HepG2 (cell line): ENCODE data around the gene CTF1. TPM values are rescaled to one million over a fixed set of nuclear protein-coding genes. Genes with fewer than 3 reads are reported as not detected.

Experiments
- EED ChIP-seq: sonication (generic); formaldehyde crosslinking; IDR thresholded peaks from 2 replicates; pipeline ENCODE4 v1.5.0; 2020; ENCODE audit warnings: mild to moderate bottlenecking, missing genetic modification reagents
- HDAC1 ChIP-seq: sonication (generic); formaldehyde crosslinking; IDR thresholded peaks from 2 replicates; pipeline ENCODE4 v1.5.1; 2020; ENCODE audit warnings: mild to moderate bottlenecking, missing genetic modification reagents
- PHF20 ChIP-seq: sonication (generic); formaldehyde crosslinking; IDR thresholded peaks from 2 replicates; pipeline ENCODE4 v1.5.0; 2020; ENCODE audit warnings: mild to moderate bottlenecking, missing genetic modification reagents
- RARA ChIP-seq: IDR thresholded peaks from 2 replicates; pipeline ENCODE4 v1.6.1; 2016; ENCODE audit warnings: missing genetic modification reagents, missing compliant biosample characterization
- SMAD9 ChIP-seq: sonication (generic); formaldehyde crosslinking; IDR thresholded peaks from 2 replicates; pipeline ENCODE4 v1.5.1; 2020; ENCODE audit warnings: mild to moderate bottlenecking, missing genetic modification reagents
- STAG1 ChIP-seq: sonication (generic); formaldehyde crosslinking; IDR thresholded peaks from 2 replicates; pipeline ENCODE4 v1.4.0; 2020; ENCODE audit warnings: missing genetic modification reagents
- TCF12 ChIP-seq, 2 experiments: fragments of 450-650 bp in 1 of 2; sonication (generic) in 1 of 2; formaldehyde crosslinking in 1 of 2; IDR thresholded peaks; 2 replicates each; pipeline versions ENCODE4 v1.6.1 to v1.8.0; 2017 to 2022; ENCODE audit warnings: antibody characterized with exemption in 1 of 2, mild to moderate bottlenecking in 1 of 2, missing genetic modification reagents in 1 of 2, moderate library complexity in 1 of 2
- XRCC5 ChIP-seq: fragments of 200-400 bp; formaldehyde crosslinking; optimal IDR thresholded peaks from 2 replicates; pipeline ENCODE3; 2017; ENCODE audit warnings: mild to moderate bottlenecking, low read length
- YY1 ChIP-seq: IDR thresholded peaks from 2 replicates; pipeline ENCODE4 v1.6.1; 2011; ENCODE audit warnings: low read length, low read depth, moderate library complexity, mild to moderate bottlenecking; ENCODE audit not compliant: insufficient read depth, insufficient replicate concordance
- ZBTB8A ChIP-seq: sonication (generic); formaldehyde crosslinking; IDR thresholded peaks from 2 replicates; pipeline ENCODE4 v1.4.0; 2020; ENCODE audit warnings: mild to moderate bottlenecking, low read depth, missing genetic modification reagents, borderline replicate concordance
- ZC3H4 ChIP-seq: sonication (generic); formaldehyde crosslinking; IDR thresholded peaks from 2 replicates; pipeline ENCODE4 v1.4.0; 2020; ENCODE audit warnings: missing genetic modification reagents, borderline replicate concordance
- ZSCAN29 ChIP-seq: sonication (generic); formaldehyde crosslinking; conservative IDR thresholded peaks from 2 replicates; pipeline ENCODE4 v1.4.0; 2020; ENCODE audit warnings: mild to moderate bottlenecking, missing genetic modification reagents
- polyA plus RNA-seq, 8 experiments: library from polyadenylated mRNA; depleted of rRNA in 3 of 8; stranded (reverse) in 7 of 8; unstranded in 1 of 8; fragments of >200 nt; fragmentation: Illumina TruSeq in 4 of 8; extraction: Trizol in 4 of 8; gene quantifications; 2 replicates each; pipeline versions ENCODE4 v1.2.1 to v1.2.3, GENCODE V29; 2011 to 2016; ENCODE audit warnings: low read depth in 4 of 8, missing spikeins in 1 of 8, mixed read lengths in 1 of 8; ENCODE audit not compliant: insufficient read depth in 1 of 8
- total RNA-seq, 5 experiments: library from RNA; depleted of rRNA; stranded (reverse); fragments of >200 nt; fragmentation: Illumina TruSeq; extraction: Trizol; gene quantifications; 2 replicates each; pipeline ENCODE4 v1.2.3, GENCODE V29; 2016; ENCODE audit warnings: low read depth in 1 of 5
- TF ChIP-seq, protein P1 (sequence below): sonication (generic); formaldehyde crosslinking; IDR thresholded peaks from 2 replicates; pipeline ENCODE4 v1.5.0; 2020; ENCODE audit warnings: missing genetic modification reagents, mild to moderate bottlenecking, borderline replicate concordance
- TF ChIP-seq, protein P2 (sequence below): IDR thresholded peaks from 2 replicates; pipeline ENCODE4 v1.6.1; 2018; ENCODE audit warnings: missing genetic modification reagents, mild to moderate bottlenecking, missing compliant biosample characterization
- TF ChIP-seq, protein P3 (sequence below): fragments of 450-650 bp; IDR thresholded peaks from 2 replicates; pipeline ENCODE4 v1.6.1; 2017; ENCODE audit warnings: mild to moderate bottlenecking
- TF ChIP-seq, protein P4 (sequence below): sonication (generic); formaldehyde crosslinking; IDR thresholded peaks from 2 replicates; pipeline ENCODE4 v1.5.0; 2020; ENCODE audit warnings: missing genetic modification reagents, mild to moderate bottlenecking, borderline replicate concordance
- TF ChIP-seq, protein P5 (sequence below): sonication (generic); formaldehyde crosslinking; IDR thresholded peaks from 2 replicates; pipeline ENCODE4 v1.8.1; 2022; ENCODE audit warnings: low read depth, mild to moderate bottlenecking, missing genetic modification reagents

CTF1 gene
- total and polyA plus RNA-seq, 2 of the 13 experiments (the other 11 are each of a cell fraction or from before 2014, with no cell fraction given) = 0.13 to 1.8 TPM

DNA sequence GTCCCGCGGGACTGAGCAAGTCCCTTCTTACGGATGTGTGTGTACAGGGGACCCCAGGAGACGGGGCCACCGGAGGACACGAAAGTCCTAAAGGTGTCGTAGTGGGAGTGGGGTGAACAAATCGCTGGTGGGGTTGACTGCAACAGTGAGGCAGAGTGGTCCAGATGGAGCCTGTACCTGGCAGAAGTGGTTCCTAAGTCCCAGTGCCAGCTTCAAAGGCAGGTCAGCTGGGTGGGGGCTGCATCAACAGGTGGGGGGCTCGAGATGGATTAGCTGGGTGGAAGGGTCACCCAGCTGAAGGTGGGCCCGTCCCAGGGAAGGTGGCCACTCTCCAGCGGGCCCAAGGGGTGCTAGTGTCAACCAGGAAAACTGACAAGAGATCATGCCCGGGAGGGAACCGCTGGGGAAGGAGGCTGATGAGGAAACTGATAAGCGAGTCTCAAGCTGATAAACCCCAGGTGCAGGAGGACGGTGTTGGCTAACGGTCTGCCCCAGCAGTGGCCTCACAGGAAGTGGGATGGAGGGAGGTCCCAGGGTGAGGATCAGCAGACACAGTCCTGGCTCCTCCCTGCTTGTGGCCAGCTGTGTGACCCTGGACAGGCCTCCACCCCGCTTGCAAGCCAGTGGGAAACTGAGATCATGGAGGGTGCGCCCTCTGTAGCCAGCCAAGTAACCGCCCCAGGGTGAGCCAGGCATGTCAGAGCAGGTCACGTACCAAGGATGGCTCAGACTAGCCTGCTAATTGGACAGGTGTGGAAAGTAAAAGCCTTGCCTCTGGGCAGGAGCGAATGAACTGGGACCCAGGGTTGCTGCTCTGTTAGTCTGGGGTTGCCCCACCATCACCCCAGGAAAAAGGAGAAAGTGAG, 53.5 kb downstream of the CTF1 start (continued):
- TF ChIP-seq, protein P1, sequence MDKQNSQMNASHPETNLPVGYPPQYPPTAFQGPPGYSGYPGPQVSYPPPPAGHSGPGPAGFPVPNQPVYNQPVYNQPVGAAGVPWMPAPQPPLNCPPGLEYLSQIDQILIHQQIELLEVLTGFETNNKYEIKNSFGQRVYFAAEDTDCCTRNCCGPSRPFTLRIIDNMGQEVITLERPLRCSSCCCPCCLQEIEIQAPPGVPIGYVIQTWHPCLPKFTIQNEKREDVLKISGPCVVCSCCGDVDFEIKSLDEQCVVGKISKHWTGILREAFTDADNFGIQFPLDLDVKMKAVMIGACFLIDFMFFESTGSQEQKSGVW (CRISPR knock-in tag) = 0 out of 2 replicates have a peak, but pooled peaks have one; percentile 36
- TF ChIP-seq, protein P2, sequence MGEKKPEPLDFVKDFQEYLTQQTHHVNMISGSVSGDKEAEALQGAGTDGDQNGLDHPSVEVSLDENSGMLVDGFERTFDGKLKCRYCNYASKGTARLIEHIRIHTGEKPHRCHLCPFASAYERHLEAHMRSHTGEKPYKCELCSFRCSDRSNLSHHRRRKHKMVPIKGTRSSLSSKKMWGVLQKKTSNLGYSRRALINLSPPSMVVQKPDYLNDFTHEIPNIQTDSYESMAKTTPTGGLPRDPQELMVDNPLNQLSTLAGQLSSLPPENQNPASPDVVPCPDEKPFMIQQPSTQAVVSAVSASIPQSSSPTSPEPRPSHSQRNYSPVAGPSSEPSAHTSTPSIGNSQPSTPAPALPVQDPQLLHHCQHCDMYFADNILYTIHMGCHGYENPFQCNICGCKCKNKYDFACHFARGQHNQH = peak; percentile 96
- TF ChIP-seq HDAC1 (CRISPR knock-in tag) = peak; percentile 95
- TF ChIP-seq, protein P3, sequence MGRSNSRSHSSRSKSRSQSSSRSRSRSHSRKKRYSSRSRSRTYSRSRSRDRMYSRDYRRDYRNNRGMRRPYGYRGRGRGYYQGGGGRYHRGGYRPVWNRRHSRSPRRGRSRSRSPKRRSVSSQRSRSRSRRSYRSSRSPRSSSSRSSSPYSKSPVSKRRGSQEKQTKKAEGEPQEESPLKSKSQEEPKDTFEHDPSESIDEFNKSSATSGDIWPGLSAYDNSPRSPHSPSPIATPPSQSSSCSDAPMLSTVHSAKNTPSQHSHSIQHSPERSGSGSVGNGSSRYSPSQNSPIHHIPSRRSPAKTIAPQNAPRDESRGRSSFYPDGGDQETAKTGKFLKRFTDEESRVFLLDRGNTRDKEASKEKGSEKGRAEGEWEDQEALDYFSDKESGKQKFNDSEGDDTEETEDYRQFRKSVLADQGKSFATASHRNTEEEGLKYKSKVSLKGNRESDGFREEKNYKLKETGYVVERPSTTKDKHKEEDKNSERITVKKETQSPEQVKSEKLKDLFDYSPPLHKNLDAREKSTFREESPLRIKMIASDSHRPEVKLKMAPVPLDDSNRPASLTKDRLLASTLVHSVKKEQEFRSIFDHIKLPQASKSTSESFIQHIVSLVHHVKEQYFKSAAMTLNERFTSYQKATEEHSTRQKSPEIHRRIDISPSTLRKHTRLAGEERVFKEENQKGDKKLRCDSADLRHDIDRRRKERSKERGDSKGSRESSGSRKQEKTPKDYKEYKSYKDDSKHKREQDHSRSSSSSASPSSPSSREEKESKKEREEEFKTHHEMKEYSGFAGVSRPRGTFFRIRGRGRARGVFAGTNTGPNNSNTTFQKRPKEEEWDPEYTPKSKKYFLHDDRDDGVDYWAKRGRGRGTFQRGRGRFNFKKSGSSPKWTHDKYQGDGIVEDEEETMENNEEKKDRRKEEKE = no peak
- no peak for TF ChIP-seq SMAD9 (CRISPR knock-in tag)
- TF ChIP-seq, protein P4, sequence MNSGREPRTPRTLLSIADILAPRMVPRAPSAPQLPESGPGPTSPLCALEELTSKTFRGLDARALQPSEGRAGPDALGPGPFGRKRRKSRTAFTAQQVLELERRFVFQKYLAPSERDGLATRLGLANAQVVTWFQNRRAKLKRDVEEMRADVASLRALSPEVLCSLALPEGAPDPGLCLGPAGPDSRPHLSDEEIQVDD (CRISPR knock-in tag) = no peak; the same call in 1 of the 2 replicates
- peak; percentile 78 for TF ChIP-seq PHF20 (CRISPR knock-in tag)
- peak; percentile 85 for TF ChIP-seq ZSCAN29 (CRISPR knock-in tag)
- peak; percentile 13 for TF ChIP-seq YY1
- peak; percentile 31; the same call in 1 of the 2 replicates for TF ChIP-seq ZBTB8A (CRISPR knock-in tag)
- TF ChIP-seq ZC3H4 (CRISPR knock-in tag) = peak; percentile 90
- peak; percentile 41; the same call in 1 of the 2 replicates for TF ChIP-seq STAG1 (CRISPR knock-in tag)
- TF ChIP-seq, protein P5, sequence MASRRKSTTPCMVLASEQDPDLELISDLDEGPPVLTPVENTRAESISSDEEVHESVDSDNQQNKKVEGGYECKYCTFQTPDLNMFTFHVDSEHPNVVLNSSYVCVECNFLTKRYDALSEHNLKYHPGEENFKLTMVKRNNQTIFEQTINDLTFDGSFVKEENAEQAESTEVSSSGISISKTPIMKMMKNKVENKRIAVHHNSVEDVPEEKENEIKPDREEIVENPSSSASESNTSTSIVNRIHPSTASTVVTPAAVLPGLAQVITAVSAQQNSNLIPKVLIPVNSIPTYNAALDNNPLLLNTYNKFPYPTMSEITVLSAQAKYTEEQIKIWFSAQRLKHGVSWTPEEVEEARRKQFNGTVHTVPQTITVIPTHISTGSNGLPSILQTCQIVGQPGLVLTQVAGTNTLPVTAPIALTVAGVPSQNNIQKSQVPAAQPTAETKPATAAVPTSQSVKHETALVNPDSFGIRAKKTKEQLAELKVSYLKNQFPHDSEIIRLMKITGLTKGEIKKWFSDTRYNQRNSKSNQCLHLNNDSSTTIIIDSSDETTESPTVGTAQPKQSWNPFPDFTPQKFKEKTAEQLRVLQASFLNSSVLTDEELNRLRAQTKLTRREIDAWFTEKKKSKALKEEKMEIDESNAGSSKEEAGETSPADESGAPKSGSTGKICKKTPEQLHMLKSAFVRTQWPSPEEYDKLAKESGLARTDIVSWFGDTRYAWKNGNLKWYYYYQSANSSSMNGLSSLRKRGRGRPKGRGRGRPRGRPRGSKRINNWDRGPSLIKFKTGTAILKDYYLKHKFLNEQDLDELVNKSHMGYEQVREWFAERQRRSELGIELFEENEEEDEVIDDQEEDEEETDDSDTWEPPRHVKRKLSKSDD (CRISPR knock-in tag) = no peak; the same call in 1 of the 2 replicates
- peak; percentile 92 for TF ChIP-seq EED (CRISPR knock-in tag)
- no peak for TF ChIP-seq TCF12 (IDR thresholded peaks at IDR 0.05)
- peak; percentile 57; the same call in 1 of the 2 replicates for TF ChIP-seq TCF12 (CRISPR knock-in tag; IDR thresholded peaks at IDR 0.05)
- peak; percentile 90 for TF ChIP-seq RARA (CRISPR knock-in tag)
- peak; percentile 45 for TF ChIP-seq XRCC5
